Measurements from ENCODE around the gene TMEM154.

TMEM154 gene

GRCh38 chr4:152693871-152694270, 14.1 kb upstream of the TMEM154 start:
- no peak for FAIRE-seq

GRCh38 chr4:152691761-152692160, 12.0 kb upstream of the TMEM154 start:
- no peak for FAIRE-seq

- FAIRE-seq = no peak
Observed at GRCh38 chr4:152690706-152691651, 11.2 kb upstream of the TMEM154 start.

- no peak for FAIRE-seq
Observed at GRCh38 chr4:152689615-152690501, 10.1 kb upstream of the TMEM154 start.

GRCh38 chr4:152687974-152688599, 8.3 kb upstream of the TMEM154 start:
- FAIRE-seq = no peak

- FAIRE-seq = no peak
Observed at GRCh38 chr4:152686452-152687013, 6.7 kb upstream of the TMEM154 start.

GRCh38 chr4:152684587-152684986, 4.8 kb upstream of the TMEM154 start:
- FAIRE-seq = no peak

- FAIRE-seq = no peak
Observed at GRCh38 chr4:152684007-152684406, 4.2 kb upstream of the TMEM154 start.

- FAIRE-seq = no peak
Observed at GRCh38 chr4:152682143-152682941, 2.5 kb upstream of the TMEM154 start.

GRCh38 chr4:152680988-152681603, 1.3 kb upstream of the TMEM154 start:
- FAIRE-seq = no peak

GRCh38 chr4:152678841-152679240, 956 bp downstream of the TMEM154 start:
- FAIRE-seq = no peak

- FAIRE-seq = no peak
Observed at GRCh38 chr4:152677117-152677516, 2.7 kb downstream of the TMEM154 start.

- no peak for FAIRE-seq
Observed at GRCh38 chr4:152676052-152676854, 3.5 kb downstream of the TMEM154 start.

GRCh38 chr4:152674359-152674758, 5.4 kb downstream of the TMEM154 start:
- FAIRE-seq = no peak

GRCh38 chr4:152673489-152673888, 6.3 kb downstream of the TMEM154 start:
- FAIRE-seq = no peak

GRCh38 chr4:152672206-152673092, 7.3 kb downstream of the TMEM154 start:
- FAIRE-seq = no peak

- no peak for FAIRE-seq
Observed at GRCh38 chr4:152668338-152668964, 11.3 kb downstream of the TMEM154 start.

- FAIRE-seq = no peak
Observed at GRCh38 chr4:152667781-152668180, 12.0 kb downstream of the TMEM154 start.

- no peak for FAIRE-seq
Observed at GRCh38 chr4:152666946-152667345, 12.9 kb downstream of the TMEM154 start.

Data from A204.1 (cell line).